ENCODE results near the gene NFU1. TPM values are rescaled to one million over a fixed set of nuclear protein-coding genes. Genes with fewer than 3 reads are reported as not detected.

NFU1 gene
- total and polyA plus RNA-seq, 2 donors (not counting 1 experiment from before 2014, with no cell fraction given), result 57.3 to 62.9 TPM

DNA sequence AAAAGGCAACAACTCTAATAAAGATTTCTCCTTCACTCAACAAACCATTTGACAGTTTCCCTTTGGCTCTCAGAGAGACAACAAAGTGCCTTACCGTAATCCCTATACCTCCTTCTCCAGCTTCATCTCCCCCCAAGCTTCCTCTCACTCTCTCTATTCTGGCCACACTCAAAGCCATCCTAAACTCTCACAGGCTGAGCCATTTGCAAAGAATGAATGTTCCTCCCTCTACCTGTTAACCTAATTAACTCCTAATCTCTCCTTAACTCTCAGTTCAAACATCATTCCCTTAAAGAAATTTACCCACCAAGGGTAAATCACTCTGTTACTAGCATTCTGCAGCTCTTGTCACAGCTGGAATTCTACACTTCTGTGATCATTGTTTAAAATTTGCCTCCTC, 88.5 kb downstream of the NFU1 start:
- Histone ChIP-seq H4K20me1 (ENCODE audit: control insufficient read depth, extremely low read depth, insufficient read depth, low read length) (no peaks in the 10 kb centered on the region), H3K4me1 (ENCODE audit: control insufficient read depth, extremely low read depth, insufficient read depth, low read length) (peaks cover 3% of the 10 kb centered on the region), H3K9me3 (ENCODE audit: control insufficient read depth, insufficient read depth, low read depth, low read length) (no peaks in the 10 kb centered on the region), H3K4me3 (replicated peaks in 1 of 4; ENCODE audit: control extremely low read depth in 1 of 4, insufficient read depth in 1 of 4, low read depth in 3 of 4, low read length in 4 of 4) (no peak overlapping the region), H2AFZ (ENCODE audit: low read length) (no peak overlapping the region), H3K9ac (ENCODE audit: insufficient read depth, low read length) (no peak overlapping the region), H3K36me3 (ENCODE audit: control insufficient read depth, insufficient read depth, low read length) (peaks cover 16% of the 10 kb centered on the region), H3K27ac (ENCODE audit: insufficient read depth, low read length) (no peak overlapping the region), H3K4me2 (ENCODE audit: extremely low read depth, insufficient read depth, low read length) (no peak overlapping the region), H3K27me3 (ENCODE audit: control insufficient read depth, insufficient read depth, low read length) (no peaks in the 10 kb centered on the region), H3K79me2 (ENCODE audit: control insufficient read depth, insufficient read depth, low read length) (no peaks in the 10 kb centered on the region)
- no peak for DNase-seq (ENCODE audit: low read depth in 2 of 2)
- no peak for TF ChIP-seq CTCF (conservative IDR thresholded peaks at IDR 0.05 in 1 of 2, IDR thresholded peaks at IDR 0.05 in 1 of 2; ENCODE audit: low read depth in 1 of 2, low read length in 2 of 2)
- TF ChIP-seq EZH2 (IDR thresholded peaks at IDR 0.05; ENCODE audit: low read length, missing control alignments), result no peak

Other genes with a start within 250 kb of the NFU1 start
- 40.3 and 53.0 TPM in 2 replicates for gene GFPT1, start 50.2 kb downstream of the NFU1 start, total RNA-seq
- gene GFPT1, start 50.2 kb downstream of the NFU1 start, polyA plus RNA-seq, result 25.8 and 39.1 TPM in 2 replicates
- 21.1 and 45.7 TPM in 2 replicates for gene AAK1, start 206.3 kb upstream of the NFU1 start, total RNA-seq
- gene AAK1, start 206.3 kb upstream of the NFU1 start, polyA plus RNA-seq, result 43.5 and 49.1 TPM in 2 replicates